ENCODE data around the gene DAAM1. TPM values are rescaled to one million over a fixed set of nuclear protein-coding genes. Genes with fewer than 3 reads are reported as not detected.

Gene DAAM1
- total RNA-seq, 1 donor from 2014 or later, result 42.0 TPM

DNA sequence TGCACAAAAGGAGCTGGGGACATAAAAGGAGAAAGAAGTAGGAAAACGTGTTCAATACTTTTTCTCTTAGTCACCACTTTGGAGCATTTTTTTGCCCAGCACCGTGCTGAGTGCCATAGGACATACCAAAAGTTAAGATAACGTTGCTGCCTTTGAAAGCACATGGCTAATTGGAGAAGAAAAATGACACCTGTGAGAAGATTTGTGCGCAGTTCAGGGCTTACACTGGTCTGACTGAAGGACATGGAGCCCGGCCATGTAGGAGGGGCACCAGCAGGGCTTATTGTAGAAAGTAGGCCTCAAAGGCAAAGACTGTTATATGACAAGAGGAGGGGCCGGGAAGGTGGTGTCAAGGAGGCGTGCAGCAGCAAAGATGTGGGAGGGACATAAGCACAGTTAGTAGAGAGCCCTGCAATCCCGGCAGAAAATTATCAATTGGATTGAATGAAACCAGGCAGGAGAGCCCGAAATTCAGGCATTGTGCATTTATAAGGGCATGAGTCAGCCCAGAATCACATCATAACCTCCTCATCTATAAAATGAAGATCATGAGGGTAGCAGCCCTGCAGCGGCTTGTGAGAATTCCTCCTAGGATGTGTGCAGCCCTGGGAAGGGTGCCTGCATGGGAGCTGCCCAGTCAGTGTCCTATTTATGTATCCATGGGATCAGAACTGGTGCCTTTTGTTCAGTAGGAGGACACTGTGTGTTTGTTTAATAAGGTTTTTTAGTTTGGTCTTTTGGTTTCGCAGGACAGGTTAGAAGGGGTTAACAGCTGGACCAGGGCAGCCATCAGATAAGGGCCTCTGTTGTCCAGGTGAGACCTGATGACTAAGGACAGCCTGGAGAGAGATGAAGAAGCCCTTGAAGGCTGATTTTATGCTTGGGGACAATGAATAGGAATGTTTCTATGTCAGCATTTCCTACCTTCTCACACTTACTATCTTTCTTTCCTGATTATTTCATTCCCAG, 154.3 kb downstream of the DAAM1 start:
- intact Hi-C loops (cut with DNase I), result no loop called here
- no peak overlapping the region for H3K4me3 ChIP-seq
- TF ChIP-seq POLR2A (IDR thresholded peaks at IDR 0.05), result no peak
- TF ChIP-seq, protein P1, sequence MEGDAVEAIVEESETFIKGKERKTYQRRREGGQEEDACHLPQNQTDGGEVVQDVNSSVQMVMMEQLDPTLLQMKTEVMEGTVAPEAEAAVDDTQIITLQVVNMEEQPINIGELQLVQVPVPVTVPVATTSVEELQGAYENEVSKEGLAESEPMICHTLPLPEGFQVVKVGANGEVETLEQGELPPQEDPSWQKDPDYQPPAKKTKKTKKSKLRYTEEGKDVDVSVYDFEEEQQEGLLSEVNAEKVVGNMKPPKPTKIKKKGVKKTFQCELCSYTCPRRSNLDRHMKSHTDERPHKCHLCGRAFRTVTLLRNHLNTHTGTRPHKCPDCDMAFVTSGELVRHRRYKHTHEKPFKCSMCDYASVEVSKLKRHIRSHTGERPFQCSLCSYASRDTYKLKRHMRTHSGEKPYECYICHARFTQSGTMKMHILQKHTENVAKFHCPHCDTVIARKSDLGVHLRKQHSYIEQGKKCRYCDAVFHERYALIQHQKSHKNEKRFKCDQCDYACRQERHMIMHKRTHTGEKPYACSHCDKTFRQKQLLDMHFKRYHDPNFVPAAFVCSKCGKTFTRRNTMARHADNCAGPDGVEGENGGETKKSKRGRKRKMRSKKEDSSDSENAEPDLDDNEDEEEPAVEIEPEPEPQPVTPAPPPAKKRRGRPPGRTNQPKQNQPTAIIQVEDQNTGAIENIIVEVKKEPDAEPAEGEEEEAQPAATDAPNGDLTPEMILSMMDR (IDR thresholded peaks at IDR 0.05), result no peak
- TF ChIP-seq POLR2AphosphoS5 (IDR thresholded peaks at IDR 0.05; ENCODE audit: insufficient read depth in 1 of 2, low read depth in 1 of 2), result no peak
- no peaks in the 10 kb centered on the region for H3K27me3 ChIP-seq
- peaks cover 0 to 16% of the 10 kb centered on the region in 2 donors for H3K36me3 ChIP-seq
- H3K9me3 ChIP-seq, result no peaks in the 10 kb centered on the region
- no peak overlapping the region for H3K27ac ChIP-seq
- DNase-seq (ENCODE audit: extremely low spot score in 2 of 2), result no peak
- H3K4me1 ChIP-seq, result peaks cover 52% of the 10 kb centered on the region

DNA sequence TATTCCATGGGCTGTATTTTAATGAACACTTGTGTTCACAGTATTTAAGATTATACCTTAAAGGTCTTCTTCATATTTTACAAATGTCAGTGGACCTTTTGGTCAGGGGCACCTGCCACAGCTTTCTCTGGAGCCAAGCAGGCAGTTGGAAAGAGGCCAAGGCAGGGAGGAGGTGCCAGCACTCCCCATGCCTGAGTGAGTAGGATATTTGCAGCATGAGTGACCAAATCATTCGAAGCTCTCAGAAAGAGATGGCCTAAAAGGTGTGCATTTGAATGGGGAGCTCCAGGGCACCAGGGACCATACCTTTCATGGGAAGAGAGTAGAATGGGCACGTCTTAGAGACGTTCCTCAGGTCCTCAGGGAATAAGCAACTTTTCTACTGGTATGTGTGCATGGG, 155.1 kb downstream of the DAAM1 start:
- no peak overlapping the region for H3K4me3 ChIP-seq
- no peaks in the 10 kb centered on the region for H3K27me3 ChIP-seq
- peaks cover 52% of the 10 kb centered on the region for H3K4me1 ChIP-seq
- H3K27ac ChIP-seq, result peak overlapping the region; percentile 41
- DNase-seq (ENCODE audit: extremely low spot score in 2 of 2), result no peak
- no peaks in the 10 kb centered on the region for H3K9me3 ChIP-seq
- TF ChIP-seq POLR2A (IDR thresholded peaks at IDR 0.05) (no peak), POLR2AphosphoS5 (IDR thresholded peaks at IDR 0.05; ENCODE audit: insufficient read depth in 1 of 2, low read depth in 1 of 2) (no peak)
- TF ChIP-seq, protein P1 (IDR thresholded peaks at IDR 0.05), result no peak
- intact Hi-C loops (cut with DNase I), result no loop called here
- peaks cover 0 to 24% of the 10 kb centered on the region in 2 donors for H3K36me3 ChIP-seq

DNA sequence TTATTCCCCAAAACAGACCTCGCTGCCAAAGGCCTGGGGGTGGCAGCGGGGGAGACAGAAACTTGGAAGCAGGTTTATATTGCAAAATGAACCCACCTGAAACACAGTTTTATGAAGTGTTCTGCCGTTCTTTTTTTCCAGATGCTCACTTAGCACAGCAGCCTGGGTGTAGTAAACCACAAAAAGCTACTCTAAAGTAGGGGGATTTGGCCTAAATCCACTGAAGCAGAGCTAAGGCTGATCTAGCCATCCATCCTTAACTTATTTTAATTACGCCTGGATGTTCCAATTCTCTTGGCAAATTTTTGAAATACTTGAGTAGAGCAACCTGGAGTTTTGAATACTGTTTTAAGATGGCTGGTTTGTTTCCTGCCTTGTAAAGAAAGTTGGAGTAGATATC, 155.5 kb downstream of the DAAM1 start:
- Histone ChIP-seq H3K27ac (peak overlapping the region; percentile 41), H3K36me3 (peaks cover 0 to 27% of the 10 kb centered on the region in 2 donors), H3K27me3 (no peaks in the 10 kb centered on the region), H3K4me3 (no peak overlapping the region), H3K9me3 (no peaks in the 10 kb centered on the region), H3K4me1 (peaks cover 56% of the 10 kb centered on the region)
- intact Hi-C loops (cut with DNase I), result no loop called here
- no peak for DNase-seq (ENCODE audit: extremely low spot score in 2 of 2)
- TF ChIP-seq POLR2AphosphoS5 (IDR thresholded peaks at IDR 0.05; ENCODE audit: insufficient read depth in 1 of 2, low read depth in 1 of 2) (no peak), POLR2A (IDR thresholded peaks at IDR 0.05) (no peak)
- TF ChIP-seq, protein P1 (IDR thresholded peaks at IDR 0.05), result no peak

DNA sequence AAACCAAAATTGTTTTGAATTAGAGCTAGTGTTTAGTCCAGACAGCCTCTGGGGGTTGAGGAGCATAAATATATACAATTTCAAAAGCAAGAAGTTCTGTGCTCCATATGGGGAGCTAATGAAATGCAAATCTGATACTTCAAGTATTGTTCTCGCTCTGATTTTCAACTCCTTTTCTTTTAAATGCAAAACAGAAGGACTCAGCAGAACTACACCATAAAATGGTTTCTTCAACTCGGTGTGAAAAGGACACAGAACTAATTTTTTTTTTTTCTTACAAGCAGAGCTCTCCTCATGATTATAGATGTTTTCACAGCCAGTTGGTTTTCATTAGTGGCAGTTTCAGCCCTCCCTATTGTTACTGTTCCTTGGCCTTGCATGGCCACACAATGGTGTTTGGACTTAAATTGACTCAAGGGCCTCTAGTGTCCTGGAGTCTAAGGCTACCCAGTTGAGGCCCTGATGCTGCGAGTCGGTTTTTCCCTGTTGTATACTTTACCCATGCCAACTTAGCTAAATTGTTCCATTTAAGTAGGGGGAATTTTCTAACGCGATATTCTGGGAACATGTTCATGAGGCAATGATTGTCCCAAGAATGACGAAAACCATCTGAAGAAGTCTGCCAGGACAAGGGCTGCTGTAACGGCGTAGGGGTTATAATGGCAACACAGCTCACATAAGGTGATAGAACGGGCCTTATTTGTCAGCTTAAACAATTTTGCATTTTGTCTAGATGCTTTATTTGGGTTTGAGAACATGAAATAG, 156.4 kb downstream of the DAAM1 start:
- Histone ChIP-seq H3K9me3 (no peaks in the 10 kb centered on the region), H3K27me3 (no peaks in the 10 kb centered on the region), H3K4me1 (peaks cover 65% of the 10 kb centered on the region), H3K27ac (peak overlapping the region; percentile 41), H3K36me3 (peaks cover 0 to 27% of the 10 kb centered on the region in 2 donors), H3K4me3 (no peak overlapping the region)
- intact Hi-C loops (cut with DNase I), result no loop called here
- no peak for DNase-seq (ENCODE audit: extremely low spot score in 2 of 2)
- TF ChIP-seq, protein P1 (IDR thresholded peaks at IDR 0.05), result no peak
- no peak for TF ChIP-seq POLR2AphosphoS5 (IDR thresholded peaks at IDR 0.05; ENCODE audit: insufficient read depth in 1 of 2, low read depth in 1 of 2)
- TF ChIP-seq POLR2A (IDR thresholded peaks at IDR 0.05), result no peak
